Osteocyte (in vitro differentiated cells): Measurements from ENCODE around the gene PLA2G4D. TPM values are rescaled to one million over a fixed set of nuclear protein-coding genes. Genes with fewer than 3 reads are reported as not detected.

Experiments
- DNase-seq: peaks from one replicate; pipeline ENCODE4 v3.0.0; 2021; ENCODE audit warnings: mixed read lengths; ENCODE audit not compliant: unreplicated experiment; ENCODE audit errors: extremely low spot score
- H3K27ac Mint-ChIP-seq: one replicate; pipeline ENCODE4 v1.8.0; 2021; ENCODE audit warnings: mild to moderate bottlenecking, mixed read lengths; ENCODE audit not compliant: unreplicated experiment
- H3K27me3 Mint-ChIP-seq: one replicate; pipeline ENCODE4 v1.8.0; 2021; ENCODE audit warnings: mixed read lengths; ENCODE audit not compliant: unreplicated experiment
- H3K36me3 Mint-ChIP-seq: one replicate; pipeline ENCODE4 v1.8.0; 2021; ENCODE audit warnings: mixed read lengths; ENCODE audit not compliant: unreplicated experiment
- H3K4me1 Mint-ChIP-seq: one replicate; pipeline ENCODE4 v1.8.0; 2021; ENCODE audit warnings: mixed read lengths; ENCODE audit not compliant: unreplicated experiment
- H3K4me3 Mint-ChIP-seq: one replicate; pipeline ENCODE4 v1.8.0; 2021; ENCODE audit warnings: mild to moderate bottlenecking, moderate library complexity, mixed read lengths; ENCODE audit not compliant: unreplicated experiment
- H3K9me3 Mint-ChIP-seq: one replicate; pipeline ENCODE4 v1.8.0; 2021; ENCODE audit warnings: mixed read lengths; ENCODE audit not compliant: unreplicated experiment
- long read RNA-seq: library from polyadenylated mRNA; unstranded; transcript quantifications from one replicate; pipeline ENCODE4 v2.0.0, GENCODE V29; 2021
- total RNA-seq: library from RNA; stranded (reverse); gene quantifications from 2 replicates; pipeline ENCODE4 v1.2.1, GENCODE V29; 2021
- TF ChIP-seq, protein P1 (sequence below): fragments of 200-600 bp; sonication (generic); IDR thresholded peaks from 2 replicates; pipeline ENCODE4 v1.5.0; 2021; ENCODE audit warnings: antibody characterized with exemption, mild to moderate bottlenecking, moderate library complexity

The PLA2G4D gene, protein sequence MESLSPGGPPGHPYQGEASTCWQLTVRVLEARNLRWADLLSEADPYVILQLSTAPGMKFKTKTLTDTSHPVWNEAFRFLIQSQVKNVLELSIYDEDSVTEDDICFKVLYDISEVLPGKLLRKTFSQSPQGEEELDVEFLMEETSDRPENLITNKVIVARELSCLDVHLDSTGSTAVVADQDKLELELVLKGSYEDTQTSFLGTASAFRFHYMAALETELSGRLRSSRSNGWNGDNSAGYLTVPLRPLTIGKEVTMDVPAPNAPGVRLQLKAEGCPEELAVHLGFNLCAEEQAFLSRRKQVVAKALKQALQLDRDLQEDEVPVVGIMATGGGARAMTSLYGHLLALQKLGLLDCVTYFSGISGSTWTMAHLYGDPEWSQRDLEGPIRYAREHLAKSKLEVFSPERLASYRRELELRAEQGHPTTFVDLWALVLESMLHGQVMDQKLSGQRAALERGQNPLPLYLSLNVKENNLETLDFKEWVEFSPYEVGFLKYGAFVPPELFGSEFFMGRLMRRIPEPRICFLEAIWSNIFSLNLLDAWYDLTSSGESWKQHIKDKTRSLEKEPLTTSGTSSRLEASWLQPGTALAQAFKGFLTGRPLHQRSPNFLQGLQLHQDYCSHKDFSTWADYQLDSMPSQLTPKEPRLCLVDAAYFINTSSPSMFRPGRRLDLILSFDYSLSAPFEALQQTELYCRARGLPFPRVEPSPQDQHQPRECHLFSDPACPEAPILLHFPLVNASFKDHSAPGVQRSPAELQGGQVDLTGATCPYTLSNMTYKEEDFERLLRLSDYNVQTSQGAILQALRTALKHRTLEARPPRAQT
- total RNA-seq: not detected in 2 replicates
- long read RNA-seq: 0 reads

DNA sequence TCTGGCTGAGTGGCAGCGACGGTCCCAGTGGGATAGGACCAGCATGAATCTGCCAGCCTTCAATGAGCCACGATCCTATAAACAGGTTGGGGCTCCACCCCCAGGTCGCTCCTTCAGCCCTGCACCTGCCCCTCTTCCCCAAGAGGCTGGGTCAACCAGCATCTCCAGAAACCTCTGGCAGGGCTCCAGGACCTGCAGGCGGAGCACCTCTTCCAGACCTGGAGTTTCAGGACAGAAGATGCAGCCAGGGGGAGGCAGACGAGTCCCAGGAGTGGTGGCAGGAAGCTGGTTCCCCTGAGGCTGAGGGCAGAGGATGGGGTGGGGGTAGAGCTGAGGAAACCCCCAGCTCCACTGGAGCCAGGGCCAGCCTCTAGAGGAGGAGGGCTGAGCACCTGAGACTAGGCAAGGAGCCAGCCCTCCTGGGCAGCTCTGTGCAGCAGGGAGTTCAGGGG, at the start of gene PLA2G4D:
Gene PLA2G4D, minus strand, starts transcription at position 51 of the 452 bp plus-strand sequence. CDS start 103 bp downstream, outside the sequence.
- TF ChIP-seq, protein P1, sequence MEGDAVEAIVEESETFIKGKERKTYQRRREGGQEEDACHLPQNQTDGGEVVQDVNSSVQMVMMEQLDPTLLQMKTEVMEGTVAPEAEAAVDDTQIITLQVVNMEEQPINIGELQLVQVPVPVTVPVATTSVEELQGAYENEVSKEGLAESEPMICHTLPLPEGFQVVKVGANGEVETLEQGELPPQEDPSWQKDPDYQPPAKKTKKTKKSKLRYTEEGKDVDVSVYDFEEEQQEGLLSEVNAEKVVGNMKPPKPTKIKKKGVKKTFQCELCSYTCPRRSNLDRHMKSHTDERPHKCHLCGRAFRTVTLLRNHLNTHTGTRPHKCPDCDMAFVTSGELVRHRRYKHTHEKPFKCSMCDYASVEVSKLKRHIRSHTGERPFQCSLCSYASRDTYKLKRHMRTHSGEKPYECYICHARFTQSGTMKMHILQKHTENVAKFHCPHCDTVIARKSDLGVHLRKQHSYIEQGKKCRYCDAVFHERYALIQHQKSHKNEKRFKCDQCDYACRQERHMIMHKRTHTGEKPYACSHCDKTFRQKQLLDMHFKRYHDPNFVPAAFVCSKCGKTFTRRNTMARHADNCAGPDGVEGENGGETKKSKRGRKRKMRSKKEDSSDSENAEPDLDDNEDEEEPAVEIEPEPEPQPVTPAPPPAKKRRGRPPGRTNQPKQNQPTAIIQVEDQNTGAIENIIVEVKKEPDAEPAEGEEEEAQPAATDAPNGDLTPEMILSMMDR: no peak
- Mint-ChIP-seq H3K27ac (no peak within 1 kb of the TSS), H3K27me3 (peaks cover 12% of the 10 kb centered on the region), H3K4me3 (no peak within 1 kb of the TSS), H3K4me1 (no peaks in the 10 kb centered on the region), H3K36me3 (no peaks in the 10 kb centered on the region), H3K9me3 (no peaks in the 10 kb centered on the region)
- no peak for DNase-seq

GRCh38 chr15:42143356-42143755, 49.0 kb upstream of the PLA2G4D start:
- H3K4me3 Mint-ChIP-seq: no peak overlapping the region
- peaks cover 30% of the 10 kb centered on the region for H3K27me3 Mint-ChIP-seq
- no peaks in the 10 kb centered on the region for H3K36me3 Mint-ChIP-seq
- no peak for DNase-seq
- H3K4me1 Mint-ChIP-seq: no peaks in the 10 kb centered on the region
- TF ChIP-seq, protein P1: no peak
- no peaks in the 10 kb centered on the region for H3K9me3 Mint-ChIP-seq
- H3K27ac Mint-ChIP-seq: no peak overlapping the region

- Mint-ChIP-seq H3K4me1 (no peaks in the 10 kb centered on the region), H3K27ac (no peak overlapping the region), H3K27me3 (peaks cover 30% of the 10 kb centered on the region), H3K4me3 (no peak overlapping the region), H3K36me3 (no peaks in the 10 kb centered on the region), H3K9me3 (no peaks in the 10 kb centered on the region)
- no peak for DNase-seq
- TF ChIP-seq, protein P1: no peak
Measured at GRCh38 chr15:42141795-42142667, 47.7 kb upstream of the PLA2G4D start.

DNA sequence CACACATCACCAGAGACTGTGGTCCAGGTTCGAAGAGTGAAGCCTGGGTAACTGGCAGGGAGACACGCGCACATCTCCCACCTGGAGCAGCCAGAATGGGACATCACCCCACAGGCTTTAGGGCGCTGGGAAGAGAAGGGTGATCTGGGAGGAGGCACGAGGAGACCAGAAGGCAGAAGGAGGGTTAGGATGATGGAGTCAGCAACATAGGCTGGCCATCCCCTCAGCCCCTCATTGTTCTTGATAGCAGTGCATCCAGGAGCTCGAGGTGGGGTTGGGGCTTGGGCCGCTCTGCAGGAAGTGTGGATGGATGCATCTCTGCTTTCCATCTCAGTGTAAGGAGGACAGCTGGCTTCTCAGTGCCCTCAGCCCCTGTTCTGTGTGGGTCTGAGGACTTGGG, 46.9 kb upstream of the PLA2G4D start:
- Mint-ChIP-seq H3K9me3 (no peaks in the 10 kb centered on the region), H3K27me3 (peaks cover 30% of the 10 kb centered on the region), H3K36me3 (no peaks in the 10 kb centered on the region), H3K4me3 (no peak overlapping the region), H3K27ac (no peak overlapping the region), H3K4me1 (no peaks in the 10 kb centered on the region)
- TF ChIP-seq, protein P1: no peak
- DNase-seq: no peak
